Spleen (tissue), 7 donors: ENCODE data around the gene ACVR1.

Experiments
- POLR2A ChIP-seq, 3 donors: fragments of 450-650 bp; IDR thresholded peaks; one replicate each; pipeline ENCODE4 v1.5.1; 2017; ENCODE audit warnings: antibody characterized with exemption in 3 of 3, mild to moderate bottlenecking in 1 of 3
- POLR2AphosphoS5 ChIP-seq, 3 donors: sonication (generic); formaldehyde crosslinking; IDR thresholded peaks; one replicate each; pipeline ENCODE4 v1.5.1; 2017; ENCODE audit warnings: antibody characterized with exemption in 3 of 3
- TF ChIP-seq, protein P1 (sequence below), 11 experiments: fragments of 200-600 bp in 7 of 11; fragments of 450-650 bp in 4 of 11; sonication (generic) in 4 of 11; IDR thresholded peaks in 8 of 11; conservative IDR thresholded peaks in 3 of 11; 1 replicate in 7 of 11; 2 replicates in 4 of 11; pipeline versions ENCODE4 v1.4.0 to v1.8.0; 2016 to 2021; ENCODE audit warnings: antibody characterized with exemption in 11 of 11, inconsistent platforms in 4 of 11, mild to moderate bottlenecking in 1 of 11
- donor health status: DM: no; HTN: no; CAD: no; lungs with moderate emphysema.
- donor health status: DM: no; HTN: no; CAD: no.
- donor health status: DM: no; HTN: no; CAD: no.

GRCh38 chr2:157845081-157845480, 31.0 kb downstream of the ACVR1 start:
- TF ChIP-seq, protein P1, sequence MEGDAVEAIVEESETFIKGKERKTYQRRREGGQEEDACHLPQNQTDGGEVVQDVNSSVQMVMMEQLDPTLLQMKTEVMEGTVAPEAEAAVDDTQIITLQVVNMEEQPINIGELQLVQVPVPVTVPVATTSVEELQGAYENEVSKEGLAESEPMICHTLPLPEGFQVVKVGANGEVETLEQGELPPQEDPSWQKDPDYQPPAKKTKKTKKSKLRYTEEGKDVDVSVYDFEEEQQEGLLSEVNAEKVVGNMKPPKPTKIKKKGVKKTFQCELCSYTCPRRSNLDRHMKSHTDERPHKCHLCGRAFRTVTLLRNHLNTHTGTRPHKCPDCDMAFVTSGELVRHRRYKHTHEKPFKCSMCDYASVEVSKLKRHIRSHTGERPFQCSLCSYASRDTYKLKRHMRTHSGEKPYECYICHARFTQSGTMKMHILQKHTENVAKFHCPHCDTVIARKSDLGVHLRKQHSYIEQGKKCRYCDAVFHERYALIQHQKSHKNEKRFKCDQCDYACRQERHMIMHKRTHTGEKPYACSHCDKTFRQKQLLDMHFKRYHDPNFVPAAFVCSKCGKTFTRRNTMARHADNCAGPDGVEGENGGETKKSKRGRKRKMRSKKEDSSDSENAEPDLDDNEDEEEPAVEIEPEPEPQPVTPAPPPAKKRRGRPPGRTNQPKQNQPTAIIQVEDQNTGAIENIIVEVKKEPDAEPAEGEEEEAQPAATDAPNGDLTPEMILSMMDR (IDR thresholded peaks at IDR 0.05 in 8 of 11, conservative IDR thresholded peaks at IDR 0.05 in 3 of 11), result no peak
- TF ChIP-seq POLR2AphosphoS5 (IDR thresholded peaks at IDR 0.05) (no peak), POLR2A (IDR thresholded peaks at IDR 0.05) (no peak)
